GM23338 (cell line): ENCODE data around the gene APBA1. TPM values are rescaled to one million over a fixed set of nuclear protein-coding genes. Genes with fewer than 3 reads are reported as not detected.

Source experiments
- ATAC-seq: fragments of 200-7000 bp; cut with Tn5 transposase; 3 replicates; pipeline ENCODE4 v1.9.1; 2020
- DNase-seq: peaks from one replicate; pipeline ENCODE4 v3.0.0-alpha.2; 2015; ENCODE audit warnings: low spot score
- H2AFZ ChIP-seq: fragments of 200-600 bp; sonication (generic); 2 replicates; pipeline ENCODE4 v1.8.0; 2016; ENCODE audit warnings: antibody characterized with exemption, mild to moderate bottlenecking, moderate library complexity
- H3F3A ChIP-seq: fragments of 200-600 bp; sonication (generic); replicated peaks from 2 replicates; pipeline ENCODE4 v1.8.0; 2017; ENCODE audit warnings: antibody characterized with exemption, mixed run types, low read depth
- H3K27ac ChIP-seq: fragments of 200-600 bp; sonication (generic); 2 replicates; pipeline ENCODE4 v1.6.1; 2016; ENCODE audit warnings: low read depth
- H3K27me3 ChIP-seq: fragments of 200-600 bp; sonication (generic); 2 replicates; pipeline ENCODE4 v1.8.0; 2016; ENCODE audit warnings: mild to moderate bottlenecking, mixed run types, moderate library complexity; ENCODE audit not compliant: insufficient read depth
- H3K36me3 ChIP-seq: fragments of 200-600 bp; sonication (generic); 2 replicates; pipeline ENCODE4 v1.8.0; 2016; ENCODE audit warnings: mild to moderate bottlenecking; ENCODE audit not compliant: insufficient read depth
- H3K4me1 ChIP-seq: fragments of 200-600 bp; sonication (generic); 2 replicates; pipeline ENCODE4 v1.8.0; 2016; ENCODE audit warnings: mild to moderate bottlenecking, moderate library complexity; ENCODE audit not compliant: insufficient read depth
- H3K4me2 ChIP-seq: fragments of 200-600 bp; sonication (generic); 2 replicates; pipeline ENCODE4 v1.7.1; 2017; ENCODE audit warnings: mixed run types
- H3K4me3 ChIP-seq: fragments of 200-600 bp; sonication (generic); 2 replicates; pipeline ENCODE4 v1.6.1; 2016; ENCODE audit warnings: mixed run types
- H3K79me2 ChIP-seq: fragments of 200-600 bp; sonication (generic); replicated peaks from 2 replicates; pipeline ENCODE4 v1.8.0; 2017; ENCODE audit warnings: mild to moderate bottlenecking; ENCODE audit not compliant: insufficient read depth
- H3K9me2 ChIP-seq: fragments of 200-600 bp; sonication (generic); 2 replicates; pipeline ENCODE4 v1.8.0; 2017; ENCODE audit not compliant: insufficient read depth
- H4K20me1 ChIP-seq: fragments of 200-600 bp; sonication (generic); replicated peaks from 2 replicates; pipeline ENCODE4 v1.8.0; 2017; ENCODE audit warnings: mild to moderate bottlenecking; ENCODE audit not compliant: insufficient read depth
- H3K27ac Mint-ChIP-seq: 2 replicates; pipeline ENCODE4 v1.8.0; 2020; ENCODE audit warnings: inconsistent platforms, mild to moderate bottlenecking, moderate library complexity, mixed read lengths
- H3K27me3 Mint-ChIP-seq: 3 replicates; pipeline ENCODE4 v1.8.0; 2022; ENCODE audit warnings: low read depth, mild to moderate bottlenecking, moderate library complexity, mixed read lengths, inconsistent platforms; ENCODE audit not compliant: insufficient read depth, poor library complexity
- H3K36me3 Mint-ChIP-seq: 3 replicates; pipeline ENCODE4 v1.8.0; 2021; ENCODE audit warnings: low read depth, mild to moderate bottlenecking, inconsistent platforms, moderate library complexity, mixed read lengths
- H3K4me1 Mint-ChIP-seq: 3 replicates; pipeline ENCODE4 v1.8.0; 2020; ENCODE audit warnings: mild to moderate bottlenecking, inconsistent platforms, mixed read lengths
- H3K4me3 Mint-ChIP-seq: 3 replicates; pipeline ENCODE4 v1.8.0; 2021; ENCODE audit warnings: moderate library complexity, mild to moderate bottlenecking, inconsistent platforms, mixed read lengths
- H3K9me3 Mint-ChIP-seq: 3 replicates; pipeline ENCODE4 v1.8.0; 2020; ENCODE audit warnings: moderate library complexity, mild to moderate bottlenecking, inconsistent platforms, mixed read lengths
- NANOG ChIP-seq: IDR thresholded peaks from 2 replicates; pipeline ENCODE4 v1.6.1; 2016; ENCODE audit warnings: antibody characterized with exemption, borderline replicate concordance
- POLR2AphosphoS5 ChIP-seq: IDR thresholded peaks from 2 replicates; pipeline ENCODE4 v1.6.1; 2016; ENCODE audit warnings: antibody characterized with exemption, low read depth
- STAT1 ChIP-seq: IDR thresholded peaks from one replicate; pipeline ENCODE4 v1.6.1; 2016; ENCODE audit warnings: antibody characterized with exemption; ENCODE audit not compliant: unreplicated experiment
- polyA plus RNA-seq: library from polyadenylated mRNA; unstranded; fragments of >200 nt; fragmentation: Nextera tagmentation; extraction: Ambion mirVana; gene quantifications from 2 replicates; pipeline ENCODE4 v1.2.1, GENCODE V29; 2016
- total RNA-seq: library from RNA; depleted of rRNA; stranded (reverse); fragments of >200 nt; shearing (Covaris generic); gene quantifications from 2 replicates; pipeline ENCODE4 v1.2.3, GENCODE V29; 2014
- TF ChIP-seq, protein P1 (sequence below), 2 experiments: fragments of 200-600 bp in 1 of 2; sonication (generic) in 1 of 2; conservative IDR thresholded peaks; 2 replicates each; pipeline versions ENCODE4 v1.5.1 to v1.6.1; 2016 to 2017; ENCODE audit warnings: antibody characterized with exemption in 2 of 2, low read depth in 2 of 2, mild to moderate bottlenecking in 2 of 2, moderate library complexity in 1 of 2
- TF ChIP-seq, protein P2 (sequence below): IDR thresholded peaks from 2 replicates; pipeline ENCODE4 v1.6.1; 2016; ENCODE audit warnings: antibody characterized with exemption
- TF ChIP-seq, protein P3 (sequence below): fragments of 250-450 bp; sonication (Bioruptor Pico); IDR thresholded peaks from 2 replicates; pipeline ENCODE4 v1.5.0; 2020; ENCODE audit warnings: mild to moderate bottlenecking, moderate library complexity

The APBA1 gene
- total and polyA plus RNA-seq, 2 experiments from 2014 or later, result 0.26 to 1.0 TPM

DNA sequence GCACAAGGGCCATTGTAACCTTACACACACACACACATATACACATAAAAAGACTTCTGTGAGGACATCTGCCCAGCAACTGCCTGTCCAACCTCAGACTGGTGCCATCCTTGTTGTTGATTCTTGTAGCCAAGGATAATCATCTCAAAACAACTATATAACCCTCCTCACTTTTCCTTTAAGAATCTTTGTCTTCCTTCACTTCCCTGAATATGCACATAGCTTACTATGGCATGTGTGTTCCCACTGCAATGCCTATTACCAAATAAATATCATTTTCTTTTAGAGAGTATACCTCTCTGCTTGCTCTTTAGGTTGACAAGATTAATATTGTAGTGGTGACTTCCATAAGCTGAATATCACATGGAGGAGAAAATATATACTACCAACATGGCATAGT lies 55.2 kb downstream of the APBA1 start:
- Mint-ChIP-seq H3K4me1 (peaks cover 2% of the 10 kb centered on the region; the same call in 1 of the 3 replicates), H3K27ac (no peak overlapping the region), H3K27me3 (no peaks in the 10 kb centered on the region), H3K4me3 (no peak overlapping the region), H3K9me3 (no peaks in the 10 kb centered on the region), H3K36me3 (no peaks in the 10 kb centered on the region)
- H3K4me2 ChIP-seq, result no peak overlapping the region
- H3K27me3 ChIP-seq, result no peaks in the 10 kb centered on the region
- no peaks in the 10 kb centered on the region for H4K20me1 ChIP-seq
- no peaks in the 10 kb centered on the region for H3K79me2 ChIP-seq
- TF ChIP-seq NANOG (no peak), STAT1 (no peak), POLR2AphosphoS5 (no peak)
- TF ChIP-seq, protein P1, sequence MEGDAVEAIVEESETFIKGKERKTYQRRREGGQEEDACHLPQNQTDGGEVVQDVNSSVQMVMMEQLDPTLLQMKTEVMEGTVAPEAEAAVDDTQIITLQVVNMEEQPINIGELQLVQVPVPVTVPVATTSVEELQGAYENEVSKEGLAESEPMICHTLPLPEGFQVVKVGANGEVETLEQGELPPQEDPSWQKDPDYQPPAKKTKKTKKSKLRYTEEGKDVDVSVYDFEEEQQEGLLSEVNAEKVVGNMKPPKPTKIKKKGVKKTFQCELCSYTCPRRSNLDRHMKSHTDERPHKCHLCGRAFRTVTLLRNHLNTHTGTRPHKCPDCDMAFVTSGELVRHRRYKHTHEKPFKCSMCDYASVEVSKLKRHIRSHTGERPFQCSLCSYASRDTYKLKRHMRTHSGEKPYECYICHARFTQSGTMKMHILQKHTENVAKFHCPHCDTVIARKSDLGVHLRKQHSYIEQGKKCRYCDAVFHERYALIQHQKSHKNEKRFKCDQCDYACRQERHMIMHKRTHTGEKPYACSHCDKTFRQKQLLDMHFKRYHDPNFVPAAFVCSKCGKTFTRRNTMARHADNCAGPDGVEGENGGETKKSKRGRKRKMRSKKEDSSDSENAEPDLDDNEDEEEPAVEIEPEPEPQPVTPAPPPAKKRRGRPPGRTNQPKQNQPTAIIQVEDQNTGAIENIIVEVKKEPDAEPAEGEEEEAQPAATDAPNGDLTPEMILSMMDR (conservative IDR thresholded peaks at IDR 0.05; ENCODE audit: low read depth in 2 of 2), result no peak
- TF ChIP-seq, protein P2, sequence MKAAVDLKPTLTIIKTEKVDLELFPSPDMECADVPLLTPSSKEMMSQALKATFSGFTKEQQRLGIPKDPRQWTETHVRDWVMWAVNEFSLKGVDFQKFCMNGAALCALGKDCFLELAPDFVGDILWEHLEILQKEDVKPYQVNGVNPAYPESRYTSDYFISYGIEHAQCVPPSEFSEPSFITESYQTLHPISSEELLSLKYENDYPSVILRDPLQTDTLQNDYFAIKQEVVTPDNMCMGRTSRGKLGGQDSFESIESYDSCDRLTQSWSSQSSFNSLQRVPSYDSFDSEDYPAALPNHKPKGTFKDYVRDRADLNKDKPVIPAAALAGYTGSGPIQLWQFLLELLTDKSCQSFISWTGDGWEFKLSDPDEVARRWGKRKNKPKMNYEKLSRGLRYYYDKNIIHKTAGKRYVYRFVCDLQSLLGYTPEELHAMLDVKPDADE, result no peak
- TF ChIP-seq, protein P3, sequence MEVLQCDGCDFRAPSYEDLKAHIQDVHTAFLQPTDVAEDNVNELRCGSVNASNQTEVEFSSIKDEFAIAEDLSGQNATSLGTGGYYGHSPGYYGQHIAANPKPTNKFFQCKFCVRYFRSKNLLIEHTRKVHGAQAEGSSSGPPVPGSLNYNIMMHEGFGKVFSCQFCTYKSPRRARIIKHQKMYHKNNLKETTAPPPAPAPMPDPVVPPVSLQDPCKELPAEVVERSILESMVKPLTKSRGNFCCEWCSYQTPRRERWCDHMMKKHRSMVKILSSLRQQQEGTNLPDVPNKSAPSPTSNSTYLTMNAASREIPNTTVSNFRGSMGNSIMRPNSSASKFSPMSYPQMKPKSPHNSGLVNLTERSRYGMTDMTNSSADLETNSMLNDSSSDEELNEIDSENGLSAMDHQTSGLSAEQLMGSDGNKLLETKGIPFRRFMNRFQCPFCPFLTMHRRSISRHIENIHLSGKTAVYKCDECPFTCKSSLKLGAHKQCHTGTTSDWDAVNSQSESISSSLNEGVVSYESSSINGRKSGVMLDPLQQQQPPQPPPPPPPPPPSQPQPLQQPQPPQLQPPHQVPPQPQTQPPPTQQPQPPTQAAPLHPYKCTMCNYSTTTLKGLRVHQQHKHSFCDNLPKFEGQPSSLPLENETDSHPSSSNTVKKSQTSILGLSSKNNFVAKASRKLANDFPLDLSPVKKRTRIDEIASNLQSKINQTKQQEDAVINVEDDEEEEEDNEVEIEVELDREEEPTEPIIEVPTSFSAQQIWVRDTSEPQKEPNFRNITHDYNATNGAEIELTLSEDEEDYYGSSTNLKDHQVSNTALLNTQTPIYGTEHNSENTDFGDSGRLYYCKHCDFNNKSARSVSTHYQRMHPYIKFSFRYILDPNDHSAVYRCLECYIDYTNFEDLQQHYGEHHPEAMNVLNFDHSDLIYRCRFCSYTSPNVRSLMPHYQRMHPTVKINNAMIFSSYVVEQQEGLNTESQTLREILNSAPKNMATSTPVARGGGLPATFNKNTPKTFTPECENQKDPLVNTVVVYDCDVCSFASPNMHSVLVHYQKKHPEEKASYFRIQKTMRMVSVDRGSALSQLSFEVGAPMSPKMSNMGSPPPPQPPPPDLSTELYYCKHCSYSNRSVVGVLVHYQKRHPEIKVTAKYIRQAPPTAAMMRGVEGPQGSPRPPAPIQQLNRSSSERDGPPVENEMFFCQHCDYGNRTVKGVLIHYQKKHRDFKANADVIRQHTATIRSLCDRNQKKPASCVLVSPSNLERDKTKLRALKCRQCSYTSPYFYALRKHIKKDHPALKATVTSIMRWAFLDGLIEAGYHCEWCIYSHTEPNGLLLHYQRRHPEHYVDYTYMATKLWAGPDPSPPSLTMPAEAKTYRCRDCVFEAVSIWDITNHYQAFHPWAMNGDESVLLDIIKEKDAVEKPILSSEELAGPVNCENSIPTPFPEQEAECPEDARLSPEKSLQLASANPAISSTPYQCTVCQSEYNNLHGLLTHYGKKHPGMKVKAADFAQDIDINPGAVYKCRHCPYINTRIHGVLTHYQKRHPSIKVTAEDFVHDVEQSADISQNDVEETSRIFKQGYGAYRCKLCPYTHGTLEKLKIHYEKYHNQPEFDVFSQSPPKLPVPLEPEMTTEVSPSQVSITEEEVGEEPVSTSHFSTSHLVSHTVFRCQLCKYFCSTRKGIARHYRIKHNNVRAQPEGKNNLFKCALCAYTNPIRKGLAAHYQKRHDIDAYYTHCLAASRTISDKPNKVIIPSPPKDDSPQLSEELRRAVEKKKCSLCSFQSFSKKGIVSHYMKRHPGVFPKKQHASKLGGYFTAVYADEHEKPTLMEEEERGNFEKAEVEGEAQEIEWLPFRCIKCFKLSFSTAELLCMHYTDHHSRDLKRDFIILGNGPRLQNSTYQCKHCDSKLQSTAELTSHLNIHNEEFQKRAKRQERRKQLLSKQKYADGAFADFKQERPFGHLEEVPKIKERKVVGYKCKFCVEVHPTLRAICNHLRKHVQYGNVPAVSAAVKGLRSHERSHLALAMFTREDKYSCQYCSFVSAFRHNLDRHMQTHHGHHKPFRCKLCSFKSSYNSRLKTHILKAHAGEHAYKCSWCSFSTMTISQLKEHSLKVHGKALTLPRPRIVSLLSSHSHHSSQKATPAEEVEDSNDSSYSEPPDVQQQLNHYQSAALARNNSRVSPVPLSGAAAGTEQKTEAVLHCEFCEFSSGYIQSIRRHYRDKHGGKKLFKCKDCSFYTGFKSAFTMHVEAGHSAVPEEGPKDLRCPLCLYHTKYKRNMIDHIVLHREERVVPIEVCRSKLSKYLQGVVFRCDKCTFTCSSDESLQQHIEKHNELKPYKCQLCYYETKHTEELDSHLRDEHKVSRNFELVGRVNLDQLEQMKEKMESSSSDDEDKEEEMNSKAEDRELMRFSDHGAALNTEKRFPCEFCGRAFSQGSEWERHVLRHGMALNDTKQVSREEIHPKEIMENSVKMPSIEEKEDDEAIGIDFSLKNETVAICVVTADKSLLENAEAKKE, result no peak
- no peak overlapping the region for H3K27ac ChIP-seq
- H2AFZ ChIP-seq, result peak overlapping the region; percentile 9; the same call in 1 of the 2 replicates
- ATAC-seq (no peak), DNase-seq (no peak)
- H3K36me3 ChIP-seq, result no peaks in the 10 kb centered on the region
- H3K9me2 ChIP-seq, result peaks cover 6% of the 10 kb centered on the region; the same call in 1 of the 2 replicates
- H3K4me1 ChIP-seq, result 0 out of 2 replicates have a peak, but pooled peaks cover 5% of the 10 kb centered on the region
- H3K4me3 ChIP-seq, result no peak overlapping the region
- no peaks in the 10 kb centered on the region for H3F3A ChIP-seq
